OCI-LY7 (cell line): ENCODE data around the gene RASEF.

Experiments
- EZH2phosphoT487 ChIP-seq: fragments of 200-600 bp; sonication (generic); IDR thresholded peaks from 2 replicates; pipeline ENCODE4 v1.6.1; 2018; ENCODE audit warnings: low read depth, borderline replicate concordance, mild to moderate bottlenecking, mixed run types, antibody characterized with exemption, low read length, moderate library complexity, mixed read lengths
- TF ChIP-seq, protein P1 (sequence below): fragments of 200-600 bp; sonication (generic); conservative IDR thresholded peaks from 2 replicates; pipeline ENCODE4 v1.5.1; 2014; ENCODE audit warnings: mild to moderate bottlenecking, antibody characterized with exemption, low read length, moderate library complexity, mixed read lengths

DNA sequence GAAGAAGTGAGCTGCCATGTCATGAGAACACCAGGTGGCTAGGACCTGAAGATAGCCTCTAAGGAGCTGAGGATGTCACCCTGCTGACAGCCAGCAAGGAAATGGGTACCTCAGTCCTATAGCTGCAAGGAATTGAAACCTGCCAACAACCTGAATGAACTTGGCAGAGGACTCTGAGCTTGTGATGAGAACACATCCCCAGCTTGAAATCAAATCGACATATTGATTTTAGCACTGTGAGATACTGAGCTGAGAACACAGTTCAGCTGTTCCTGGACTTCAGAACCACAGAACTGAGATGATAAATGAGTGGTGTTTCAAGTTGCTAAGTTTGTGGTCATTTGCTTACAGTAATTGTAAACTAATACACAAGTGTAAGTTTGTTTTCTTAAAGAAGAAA is 5.5 kb upstream of the RASEF start:
- TF ChIP-seq, protein P1, sequence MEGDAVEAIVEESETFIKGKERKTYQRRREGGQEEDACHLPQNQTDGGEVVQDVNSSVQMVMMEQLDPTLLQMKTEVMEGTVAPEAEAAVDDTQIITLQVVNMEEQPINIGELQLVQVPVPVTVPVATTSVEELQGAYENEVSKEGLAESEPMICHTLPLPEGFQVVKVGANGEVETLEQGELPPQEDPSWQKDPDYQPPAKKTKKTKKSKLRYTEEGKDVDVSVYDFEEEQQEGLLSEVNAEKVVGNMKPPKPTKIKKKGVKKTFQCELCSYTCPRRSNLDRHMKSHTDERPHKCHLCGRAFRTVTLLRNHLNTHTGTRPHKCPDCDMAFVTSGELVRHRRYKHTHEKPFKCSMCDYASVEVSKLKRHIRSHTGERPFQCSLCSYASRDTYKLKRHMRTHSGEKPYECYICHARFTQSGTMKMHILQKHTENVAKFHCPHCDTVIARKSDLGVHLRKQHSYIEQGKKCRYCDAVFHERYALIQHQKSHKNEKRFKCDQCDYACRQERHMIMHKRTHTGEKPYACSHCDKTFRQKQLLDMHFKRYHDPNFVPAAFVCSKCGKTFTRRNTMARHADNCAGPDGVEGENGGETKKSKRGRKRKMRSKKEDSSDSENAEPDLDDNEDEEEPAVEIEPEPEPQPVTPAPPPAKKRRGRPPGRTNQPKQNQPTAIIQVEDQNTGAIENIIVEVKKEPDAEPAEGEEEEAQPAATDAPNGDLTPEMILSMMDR: no peak
- TF ChIP-seq EZH2phosphoT487: no peak
